K562 (cell line): ENCODE results near the gene MLXIPL. TPM values are rescaled to one million over a fixed set of nuclear protein-coding genes. Genes with fewer than 3 reads are reported as not detected.

Experiments used
- ARID3A ChIP-seq: IDR thresholded peaks from 2 replicates; pipeline ENCODE4 v1.6.1; 2012; ENCODE audit warnings: low read depth, low read length, improper control_type of control experiment, borderline replicate concordance
- CHD2 ChIP-seq: IDR thresholded peaks from 2 replicates; pipeline ENCODE4 v1.6.1; 2011; ENCODE audit warnings: low read depth, low read length
- E4F1 ChIP-seq: fragments of 250-450 bp; sonication (Bioruptor Pico); IDR thresholded peaks from 2 replicates; pipeline ENCODE4 v1.5.0; 2021; ENCODE audit warnings: mild to moderate bottlenecking, borderline replicate concordance
- HOMEZ ChIP-seq: fragments of 250-450 bp; sonication (Bioruptor Pico); IDR thresholded peaks from 2 replicates; pipeline ENCODE4 v1.4.0; 2020; ENCODE audit warnings: mild to moderate bottlenecking, moderate library complexity
- KLF16 ChIP-seq: IDR thresholded peaks from 2 replicates; pipeline ENCODE4 v1.6.1; 2016; ENCODE audit warnings: antibody characterized with exemption
- MCM7 ChIP-seq, 2 experiments: fragments of 450-650 bp; IDR thresholded peaks; 2 replicates each; pipeline ENCODE4 v1.6.1; 2016 to 2018
- MTA3 ChIP-seq: fragments of 450-650 bp; formaldehyde crosslinking; IDR thresholded peaks from 2 replicates; pipeline ENCODE4 v1.6.1; 2017; ENCODE audit warnings: mild to moderate bottlenecking, borderline replicate concordance
- PTRF ChIP-seq: fragments of 450-650 bp; IDR thresholded peaks from 2 replicates; pipeline ENCODE4 v1.6.1; 2016; ENCODE audit warnings: mild to moderate bottlenecking, missing genetic modification characterization, missing compliant biosample characterization
- REST ChIP-seq, 2 experiments: fragments of 450-650 bp; formaldehyde crosslinking in 1 of 2; IDR thresholded peaks; 2 replicates each; pipeline versions ENCODE4 v1.4.0 to v1.6.1; 2014 to 2020; ENCODE audit warnings: mild to moderate bottlenecking in 2 of 2, borderline replicate concordance in 1 of 2, low read depth in 1 of 2
- RNF2 ChIP-seq: sonication (generic); IDR thresholded peaks from 2 replicates; pipeline ENCODE4 v1.6.1; 2016
- YY1 ChIP-seq, 3 experiments: IDR thresholded peaks; 2 replicates each; pipeline ENCODE4 v1.6.1; 2011; ENCODE audit warnings: low read length in 2 of 3, mild to moderate bottlenecking in 2 of 3, moderate library complexity in 2 of 3, borderline replicate concordance in 1 of 3, control low read depth in 1 of 3, low read depth in 1 of 3; ENCODE audit not compliant: insufficient read depth in 3 of 3, insufficient replicate concordance in 2 of 3, control insufficient read depth in 1 of 3, insufficient read length in 1 of 3; ENCODE audit errors: extremely low read depth in 1 of 3
- ZNF76 ChIP-seq: fragments of 250-450 bp; sonication (Bioruptor Pico); IDR thresholded peaks from 2 replicates; pipeline ENCODE4 v1.4.0; 2020; ENCODE audit warnings: mild to moderate bottlenecking, moderate library complexity, borderline replicate concordance
- ZNF764 ChIP-seq: fragments of 250-450 bp; sonication (Bioruptor Pico); IDR thresholded peaks from 2 replicates; pipeline ENCODE4 v1.4.0; 2020; ENCODE audit warnings: low read depth, mild to moderate bottlenecking, moderate library complexity
- polyA plus RNA-seq, 8 experiments: library from polyadenylated mRNA; depleted of rRNA in 4 of 8; stranded (reverse) in 5 of 8; unstranded in 3 of 8; fragments of >200 nt; fragmentation: Nextera tagmentation in 2 of 8; fragmentation: Illumina TruSeq in 1 of 8; extraction: Ambion mirVana in 2 of 8; extraction: Trizol in 1 of 8; gene quantifications; 2 replicates each; pipeline versions ENCODE4 v1.2.1 to v1.2.3, GENCODE V29; 2011 to 2014; ENCODE audit warnings: inconsistent platforms in 1 of 8, missing spikeins in 1 of 8
- total RNA-seq, 7 experiments: library from RNA; depleted of rRNA in 6 of 7; stranded (reverse); fragments of >200 nt in 6 of 7; fragmentation: Illumina TruSeq in 2 of 7; extraction: Trizol in 2 of 7; gene quantifications; 2 replicates each; pipeline versions ENCODE4 v1.2.1 to v1.2.3, GENCODE V29; 2011 to 2021; ENCODE audit warnings: low replicate concordance in 1 of 7

Gene MLXIPL
- total and polyA plus RNA-seq, 9 of the 15 experiments (the other 6 are each of a cell fraction or from before 2014, with no cell fraction given) = 0.11 to 18.4 (median 1.4) TPM

GRCh38 chr7:73572767-73573186 lies 51.5 kb downstream of the MLXIPL start (continued):
- no peak for TF ChIP-seq ARID3A
- TF ChIP-seq ZNF764 (CRISPR knock-in tag) = no peak
- no peak for TF ChIP-seq HOMEZ (CRISPR knock-in tag)
- TF ChIP-seq MCM7 (IDR thresholded peaks at IDR 0.05) = no peak
- TF ChIP-seq YY1 (IDR thresholded peaks at IDR 0.05; ENCODE audit: borderline replicate concordance in 1 of 3, control insufficient read depth in 1 of 3, extremely low read depth in 1 of 3, insufficient read depth in 3 of 3, insufficient read length in 1 of 3, insufficient replicate concordance in 2 of 3, low read depth in 1 of 3, low read length in 2 of 3) = peak in 1 of 3 experiments; percentile 39
- no peak for TF ChIP-seq CHD2
- no peak for TF ChIP-seq ZNF76 (CRISPR knock-in tag)
- TF ChIP-seq REST (IDR thresholded peaks at IDR 0.05; ENCODE audit: borderline replicate concordance) = peak; percentile 19
- no peak for TF ChIP-seq REST (CRISPR knock-in tag; IDR thresholded peaks at IDR 0.05; ENCODE audit: low read depth)
- TF ChIP-seq RNF2 = peak; percentile 77; the same call in 1 of the 2 replicates
- no peak for TF ChIP-seq E4F1 (CRISPR knock-in tag)
- TF ChIP-seq KLF16 = peak; percentile 30; the same call in 1 of the 2 replicates
- 0 out of 2 replicates have a peak, but pooled peaks have one; percentile 78 for TF ChIP-seq MTA3
- TF ChIP-seq PTRF = no peak
